Measurements from ENCODE around the gene SDK2. TPM values are rescaled to one million over a fixed set of nuclear protein-coding genes. Genes with fewer than 3 reads are reported as not detected.

The SDK2 gene
- total and polyA plus RNA-seq, 2 donors from 2014 or later, result 0.37 to 2.4 TPM

- Histone ChIP-seq H3K9me3 (ENCODE audit: control insufficient read depth in 2 of 3, insufficient read depth in 1 of 3, low read length in 3 of 3) (no peaks in the 10 kb centered on the region), H3K27me3 (ENCODE audit: control insufficient read depth, insufficient read depth, low read length) (no peaks in the 10 kb centered on the region), H3K4me1 (ENCODE audit: control insufficient read depth in 2 of 3, insufficient read depth in 2 of 3, low read depth in 1 of 3, low read length in 3 of 3) (no peaks in the 10 kb centered on the region), H3K27ac (ENCODE audit: low read depth in 2 of 2, low read length in 2 of 2) (no peak overlapping the region), H3K9ac (ENCODE audit: low read length in 3 of 3) (no peak overlapping the region), H3K36me3 (ENCODE audit: control insufficient read depth in 2 of 3, insufficient read depth in 3 of 3, low read length in 3 of 3) (no peaks in the 10 kb centered on the region), H3K4me3 (ENCODE audit: low read length in 3 of 3) (no peak overlapping the region)
- intact Hi-C loops (cut with DNase I), result no loop called here
- DNase-seq, result peak in 1 of 5 donors; percentile 38
- no peak for TF ChIP-seq CTCF (IDR thresholded peaks at IDR 0.05; ENCODE audit: borderline replicate concordance, extremely low read depth, insufficient read depth)
- FAIRE-seq, result no peak
Measured at GRCh38 chr17:73519011-73519410, 125.2 kb downstream of the SDK2 start.

GRCh38 chr17:73516431-73516830 is 127.8 kb downstream of the SDK2 start:
- H3K9me3 ChIP-seq (ENCODE audit: control insufficient read depth in 2 of 3, insufficient read depth in 1 of 3, low read length in 3 of 3), result no peaks in the 10 kb centered on the region
- FAIRE-seq, result no peak
- H3K27me3 ChIP-seq (ENCODE audit: control insufficient read depth, insufficient read depth, low read length), result no peaks in the 10 kb centered on the region
- H3K4me1 ChIP-seq (ENCODE audit: control insufficient read depth in 2 of 3, insufficient read depth in 2 of 3, low read depth in 1 of 3, low read length in 3 of 3), result no peaks in the 10 kb centered on the region
- H3K27ac ChIP-seq (ENCODE audit: low read depth in 2 of 2, low read length in 2 of 2), result no peak overlapping the region
- intact Hi-C loops (cut with DNase I), result no loop called here
- peak in 1 of 5 donors; percentile 48 for DNase-seq
- no peak overlapping the region for H3K4me3 ChIP-seq (ENCODE audit: low read length in 3 of 3)
- TF ChIP-seq CTCF (IDR thresholded peaks at IDR 0.05; ENCODE audit: borderline replicate concordance, extremely low read depth, insufficient read depth), result no peak
- H3K9ac ChIP-seq (ENCODE audit: low read length in 3 of 3), result no peak overlapping the region
- no peaks in the 10 kb centered on the region for H3K36me3 ChIP-seq (ENCODE audit: control insufficient read depth in 2 of 3, insufficient read depth in 3 of 3, low read length in 3 of 3)

GRCh38 chr17:73514146-73514863 is 129.9 kb downstream of the SDK2 start:
- Histone ChIP-seq H3K36me3 (ENCODE audit: control insufficient read depth in 2 of 3, insufficient read depth in 3 of 3, low read length in 3 of 3) (no peaks in the 10 kb centered on the region), H3K4me1 (ENCODE audit: control insufficient read depth in 2 of 3, insufficient read depth in 2 of 3, low read depth in 1 of 3, low read length in 3 of 3) (no peaks in the 10 kb centered on the region), H3K4me3 (ENCODE audit: low read length in 3 of 3) (no peak overlapping the region), H3K27ac (ENCODE audit: low read depth in 2 of 2, low read length in 2 of 2) (no peak overlapping the region), H3K9ac (ENCODE audit: low read length in 3 of 3) (no peak overlapping the region), H3K27me3 (ENCODE audit: control insufficient read depth, insufficient read depth, low read length) (no peaks in the 10 kb centered on the region), H3K9me3 (ENCODE audit: control insufficient read depth in 2 of 3, insufficient read depth in 1 of 3, low read length in 3 of 3) (no peaks in the 10 kb centered on the region)
- DNase-seq (peak in 1 of 5 donors; percentile 38), FAIRE-seq (no peak)
- intact Hi-C loops (cut with DNase I), result no loop called here
- TF ChIP-seq CTCF (IDR thresholded peaks at IDR 0.05; ENCODE audit: borderline replicate concordance, extremely low read depth, insufficient read depth), result no peak

All from kidney (tissue), 14 donors.